ENCODE data around the gene SEPSECS. TPM values are rescaled to one million over a fixed set of nuclear protein-coding genes. Genes with fewer than 3 reads are reported as not detected.

SEPSECS gene
- polyA plus RNA-seq, 1 donor (not counting 4 experiments of a cell fraction or from before 2014, with no cell fraction given), result 6.6 TPM

DNA sequence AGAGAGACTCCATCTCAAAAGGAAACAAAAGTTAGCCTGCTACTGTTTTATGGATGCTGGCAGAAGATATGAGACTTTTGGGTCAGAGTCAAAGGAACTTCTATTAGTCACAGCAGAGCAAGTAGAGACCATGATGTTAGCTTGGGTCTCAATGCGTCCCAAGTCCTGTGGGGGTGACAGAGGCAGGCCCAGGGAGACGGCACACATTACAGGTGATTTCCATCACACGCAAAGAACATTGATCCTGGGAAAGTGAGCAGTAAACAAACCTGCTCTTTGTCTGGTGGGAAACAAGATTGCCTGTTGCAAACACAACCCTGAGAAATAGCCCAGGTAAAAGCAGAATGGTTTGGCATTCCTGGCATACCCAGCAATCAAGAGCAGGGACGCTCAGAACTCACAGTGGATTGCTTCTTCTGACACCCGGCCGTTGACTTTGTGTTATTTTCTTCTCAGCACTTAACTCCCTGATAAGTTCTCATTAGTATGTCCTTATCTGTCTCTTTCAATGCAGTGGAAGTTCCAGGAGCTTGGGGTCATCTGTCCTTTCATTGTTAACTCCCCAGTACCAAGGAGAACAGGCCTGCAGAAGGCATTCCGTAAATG lies 78.3 kb downstream of the SEPSECS start:
- H2AFZ ChIP-seq (ENCODE audit: control insufficient read depth, low read length), result no peak overlapping the region
- no peak overlapping the region for H3K4me3 ChIP-seq (ENCODE audit: control insufficient read depth in 2 of 3, extremely low read depth in 1 of 3, insufficient read depth in 2 of 3, low read depth in 1 of 3, low read length in 3 of 3)
- H3K27me3 ChIP-seq (ENCODE audit: control insufficient read depth, extremely low read depth, insufficient read depth, low read length), result peaks cover 5% of the 10 kb centered on the region
- dilution Hi-C loops (cut with MboI; ENCODE audit: extremely low pct_ligation_motif_present, low sequenced_read_pairs), result no loop called here
- H3K9me1 ChIP-seq (ENCODE audit: control insufficient read depth, extremely low read depth, insufficient read depth, low read length), result no peaks in the 10 kb centered on the region
- FAIRE-seq, result no peak
- H3K36me3 ChIP-seq (ENCODE audit: control insufficient read depth in 2 of 2, extremely low read depth in 1 of 2, insufficient read depth in 2 of 2, low read length in 2 of 2), result no peaks in the 10 kb centered on the region
- no peaks in the 10 kb centered on the region for H3K9me3 ChIP-seq (ENCODE audit: control insufficient read depth, low read depth, low read length)
- no peaks in the 10 kb centered on the region for H4K20me1 ChIP-seq (ENCODE audit: control insufficient read depth, extremely low read depth, insufficient read depth, low read length)
- no peaks in the 10 kb centered on the region for H3K4me1 ChIP-seq (ENCODE audit: control insufficient read depth, extremely low read depth, insufficient read depth, low read length)
- no peak overlapping the region for H3K9ac ChIP-seq (ENCODE audit: control insufficient read depth, extremely low read depth, insufficient read depth, low read length)
- no peaks in the 10 kb centered on the region for H3K79me2 ChIP-seq (ENCODE audit: control insufficient read depth, insufficient read depth, low read length)
- no peak for DNase-seq (ENCODE audit: low read depth, low spot score)
- TF ChIP-seq, protein P1, sequence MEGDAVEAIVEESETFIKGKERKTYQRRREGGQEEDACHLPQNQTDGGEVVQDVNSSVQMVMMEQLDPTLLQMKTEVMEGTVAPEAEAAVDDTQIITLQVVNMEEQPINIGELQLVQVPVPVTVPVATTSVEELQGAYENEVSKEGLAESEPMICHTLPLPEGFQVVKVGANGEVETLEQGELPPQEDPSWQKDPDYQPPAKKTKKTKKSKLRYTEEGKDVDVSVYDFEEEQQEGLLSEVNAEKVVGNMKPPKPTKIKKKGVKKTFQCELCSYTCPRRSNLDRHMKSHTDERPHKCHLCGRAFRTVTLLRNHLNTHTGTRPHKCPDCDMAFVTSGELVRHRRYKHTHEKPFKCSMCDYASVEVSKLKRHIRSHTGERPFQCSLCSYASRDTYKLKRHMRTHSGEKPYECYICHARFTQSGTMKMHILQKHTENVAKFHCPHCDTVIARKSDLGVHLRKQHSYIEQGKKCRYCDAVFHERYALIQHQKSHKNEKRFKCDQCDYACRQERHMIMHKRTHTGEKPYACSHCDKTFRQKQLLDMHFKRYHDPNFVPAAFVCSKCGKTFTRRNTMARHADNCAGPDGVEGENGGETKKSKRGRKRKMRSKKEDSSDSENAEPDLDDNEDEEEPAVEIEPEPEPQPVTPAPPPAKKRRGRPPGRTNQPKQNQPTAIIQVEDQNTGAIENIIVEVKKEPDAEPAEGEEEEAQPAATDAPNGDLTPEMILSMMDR (optimal IDR thresholded peaks at IDR 0.05 in 1 of 3, IDR thresholded peaks at IDR 0.05 in 1 of 3, conservative IDR thresholded peaks at IDR 0.05 in 1 of 3; ENCODE audit: extremely low read depth in 1 of 3, insufficient read depth in 2 of 3, low read length in 3 of 3), result no peak
- no peak for TF ChIP-seq EZH2 (IDR thresholded peaks at IDR 0.05; ENCODE audit: low read length)
- H3K4me2 ChIP-seq (ENCODE audit: control insufficient read depth, extremely low read depth, insufficient read depth, low read depth, low read length), result no peak overlapping the region
- H3K27ac ChIP-seq (ENCODE audit: control insufficient read depth, insufficient read depth, low read length), result no peak overlapping the region

GRCh38 chr4:25080571-25080970 lies 79.7 kb downstream of the SEPSECS start:
- peaks cover 13% of the 10 kb centered on the region for H3K27me3 ChIP-seq (ENCODE audit: control insufficient read depth, extremely low read depth, insufficient read depth, low read length)
- H4K20me1 ChIP-seq (ENCODE audit: control insufficient read depth, extremely low read depth, insufficient read depth, low read length), result no peaks in the 10 kb centered on the region
- H3K4me1 ChIP-seq (ENCODE audit: control insufficient read depth, extremely low read depth, insufficient read depth, low read length), result no peaks in the 10 kb centered on the region
- H3K9ac ChIP-seq (ENCODE audit: control insufficient read depth, extremely low read depth, insufficient read depth, low read length), result no peak overlapping the region
- H3K4me3 ChIP-seq (ENCODE audit: control insufficient read depth in 2 of 3, extremely low read depth in 1 of 3, insufficient read depth in 2 of 3, low read depth in 1 of 3, low read length in 3 of 3), result no peak overlapping the region
- dilution Hi-C loops (cut with MboI; ENCODE audit: extremely low pct_ligation_motif_present, low sequenced_read_pairs), result no loop called here
- H3K36me3 ChIP-seq (ENCODE audit: control insufficient read depth in 2 of 2, extremely low read depth in 1 of 2, insufficient read depth in 2 of 2, low read length in 2 of 2), result no peaks in the 10 kb centered on the region
- H3K9me1 ChIP-seq (ENCODE audit: control insufficient read depth, extremely low read depth, insufficient read depth, low read length), result no peaks in the 10 kb centered on the region
- H2AFZ ChIP-seq (ENCODE audit: control insufficient read depth, low read length), result no peak overlapping the region
- H3K79me2 ChIP-seq (ENCODE audit: control insufficient read depth, insufficient read depth, low read length), result no peaks in the 10 kb centered on the region
- FAIRE-seq, result no peak
- no peak for DNase-seq (ENCODE audit: low read depth, low spot score)
- H3K27ac ChIP-seq (ENCODE audit: control insufficient read depth, insufficient read depth, low read length), result no peak overlapping the region
- H3K4me2 ChIP-seq (ENCODE audit: control insufficient read depth, extremely low read depth, insufficient read depth, low read depth, low read length), result no peak overlapping the region
- H3K9me3 ChIP-seq (ENCODE audit: control insufficient read depth, low read depth, low read length), result no peaks in the 10 kb centered on the region
- no peak for TF ChIP-seq EZH2 (IDR thresholded peaks at IDR 0.05; ENCODE audit: low read length)

GRCh38 chr4:25078523-25078922 lies 81.7 kb downstream of the SEPSECS start:
- H4K20me1 ChIP-seq (ENCODE audit: control insufficient read depth, extremely low read depth, insufficient read depth, low read length), result no peaks in the 10 kb centered on the region
- no peak for FAIRE-seq
- H3K27me3 ChIP-seq (ENCODE audit: control insufficient read depth, extremely low read depth, insufficient read depth, low read length), result peaks cover 18% of the 10 kb centered on the region
- no peaks in the 10 kb centered on the region for H3K79me2 ChIP-seq (ENCODE audit: control insufficient read depth, insufficient read depth, low read length)
- H3K9ac ChIP-seq (ENCODE audit: control insufficient read depth, extremely low read depth, insufficient read depth, low read length), result no peak overlapping the region
- DNase-seq (ENCODE audit: low read depth, low spot score), result no peak
- H3K4me2 ChIP-seq (ENCODE audit: control insufficient read depth, extremely low read depth, insufficient read depth, low read depth, low read length), result no peak overlapping the region
- H2AFZ ChIP-seq (ENCODE audit: control insufficient read depth, low read length), result no peak overlapping the region
- TF ChIP-seq, protein P1 (optimal IDR thresholded peaks at IDR 0.05 in 1 of 3, IDR thresholded peaks at IDR 0.05 in 1 of 3, conservative IDR thresholded peaks at IDR 0.05 in 1 of 3; ENCODE audit: extremely low read depth in 1 of 3, insufficient read depth in 2 of 3, low read length in 3 of 3), result no peak
- no peak for TF ChIP-seq EZH2 (IDR thresholded peaks at IDR 0.05; ENCODE audit: low read length)
- no peak overlapping the region for H3K27ac ChIP-seq (ENCODE audit: control insufficient read depth, insufficient read depth, low read length)
- no peaks in the 10 kb centered on the region for H3K36me3 ChIP-seq (ENCODE audit: control insufficient read depth in 2 of 2, extremely low read depth in 1 of 2, insufficient read depth in 2 of 2, low read length in 2 of 2)
- H3K9me1 ChIP-seq (ENCODE audit: control insufficient read depth, extremely low read depth, insufficient read depth, low read length), result no peaks in the 10 kb centered on the region
- H3K9me3 ChIP-seq (ENCODE audit: control insufficient read depth, low read depth, low read length), result no peaks in the 10 kb centered on the region
- no peaks in the 10 kb centered on the region for H3K4me1 ChIP-seq (ENCODE audit: control insufficient read depth, extremely low read depth, insufficient read depth, low read length)
- dilution Hi-C loops (cut with MboI; ENCODE audit: extremely low pct_ligation_motif_present, low sequenced_read_pairs), result no loop called here
- H3K4me3 ChIP-seq (ENCODE audit: control insufficient read depth in 2 of 3, extremely low read depth in 1 of 3, insufficient read depth in 2 of 3, low read depth in 1 of 3, low read length in 3 of 3), result no peak overlapping the region

Data from keratinocyte (primary cell).